ENCODE measurements around the gene DCP1A.

DNA sequence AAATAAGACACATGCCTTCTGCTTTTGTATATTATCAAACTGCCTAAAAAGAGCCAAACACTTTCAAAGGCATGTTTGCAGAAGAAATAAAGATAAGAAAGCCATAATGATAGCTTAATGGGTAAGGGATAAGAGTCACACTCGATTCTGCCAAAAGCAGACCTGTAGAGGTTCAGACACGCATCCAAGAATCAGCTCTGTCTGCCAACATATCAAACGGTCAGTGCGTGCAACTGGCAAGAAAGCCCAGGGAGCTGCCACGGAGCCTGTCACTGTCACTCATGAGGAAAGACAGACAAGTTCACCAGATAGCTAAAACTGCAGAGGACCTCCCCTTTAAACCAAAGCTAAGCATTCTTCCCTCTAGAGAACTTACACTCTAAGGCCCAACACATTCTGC lies 23.2 kb downstream of the DCP1A start:
- TF ChIP-seq, protein P1, sequence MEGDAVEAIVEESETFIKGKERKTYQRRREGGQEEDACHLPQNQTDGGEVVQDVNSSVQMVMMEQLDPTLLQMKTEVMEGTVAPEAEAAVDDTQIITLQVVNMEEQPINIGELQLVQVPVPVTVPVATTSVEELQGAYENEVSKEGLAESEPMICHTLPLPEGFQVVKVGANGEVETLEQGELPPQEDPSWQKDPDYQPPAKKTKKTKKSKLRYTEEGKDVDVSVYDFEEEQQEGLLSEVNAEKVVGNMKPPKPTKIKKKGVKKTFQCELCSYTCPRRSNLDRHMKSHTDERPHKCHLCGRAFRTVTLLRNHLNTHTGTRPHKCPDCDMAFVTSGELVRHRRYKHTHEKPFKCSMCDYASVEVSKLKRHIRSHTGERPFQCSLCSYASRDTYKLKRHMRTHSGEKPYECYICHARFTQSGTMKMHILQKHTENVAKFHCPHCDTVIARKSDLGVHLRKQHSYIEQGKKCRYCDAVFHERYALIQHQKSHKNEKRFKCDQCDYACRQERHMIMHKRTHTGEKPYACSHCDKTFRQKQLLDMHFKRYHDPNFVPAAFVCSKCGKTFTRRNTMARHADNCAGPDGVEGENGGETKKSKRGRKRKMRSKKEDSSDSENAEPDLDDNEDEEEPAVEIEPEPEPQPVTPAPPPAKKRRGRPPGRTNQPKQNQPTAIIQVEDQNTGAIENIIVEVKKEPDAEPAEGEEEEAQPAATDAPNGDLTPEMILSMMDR (IDR thresholded peaks at IDR 0.05), result no peak
- TF ChIP-seq POLR2A (IDR thresholded peaks at IDR 0.05), result no peak
